Measurements from ENCODE around the gene GLE1. TPM values are rescaled to one million over a fixed set of nuclear protein-coding genes. Genes with fewer than 3 reads are reported as not detected.

Gene GLE1, protein sequence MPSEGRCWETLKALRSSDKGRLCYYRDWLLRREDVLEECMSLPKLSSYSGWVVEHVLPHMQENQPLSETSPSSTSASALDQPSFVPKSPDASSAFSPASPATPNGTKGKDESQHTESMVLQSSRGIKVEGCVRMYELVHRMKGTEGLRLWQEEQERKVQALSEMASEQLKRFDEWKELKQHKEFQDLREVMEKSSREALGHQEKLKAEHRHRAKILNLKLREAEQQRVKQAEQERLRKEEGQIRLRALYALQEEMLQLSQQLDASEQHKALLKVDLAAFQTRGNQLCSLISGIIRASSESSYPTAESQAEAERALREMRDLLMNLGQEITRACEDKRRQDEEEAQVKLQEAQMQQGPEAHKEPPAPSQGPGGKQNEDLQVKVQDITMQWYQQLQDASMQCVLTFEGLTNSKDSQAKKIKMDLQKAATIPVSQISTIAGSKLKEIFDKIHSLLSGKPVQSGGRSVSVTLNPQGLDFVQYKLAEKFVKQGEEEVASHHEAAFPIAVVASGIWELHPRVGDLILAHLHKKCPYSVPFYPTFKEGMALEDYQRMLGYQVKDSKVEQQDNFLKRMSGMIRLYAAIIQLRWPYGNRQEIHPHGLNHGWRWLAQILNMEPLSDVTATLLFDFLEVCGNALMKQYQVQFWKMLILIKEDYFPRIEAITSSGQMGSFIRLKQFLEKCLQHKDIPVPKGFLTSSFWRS
- 28.7 and 30.4 TPM in 2 replicates for total RNA-seq

GRCh38 chr9:128504485-128505413, at the start of gene GLE1:
TSS of gene GLE1 (plus strand) at chr9:128504719. CDS start at chr9:128504806, 87 bp downstream.

DNA sequence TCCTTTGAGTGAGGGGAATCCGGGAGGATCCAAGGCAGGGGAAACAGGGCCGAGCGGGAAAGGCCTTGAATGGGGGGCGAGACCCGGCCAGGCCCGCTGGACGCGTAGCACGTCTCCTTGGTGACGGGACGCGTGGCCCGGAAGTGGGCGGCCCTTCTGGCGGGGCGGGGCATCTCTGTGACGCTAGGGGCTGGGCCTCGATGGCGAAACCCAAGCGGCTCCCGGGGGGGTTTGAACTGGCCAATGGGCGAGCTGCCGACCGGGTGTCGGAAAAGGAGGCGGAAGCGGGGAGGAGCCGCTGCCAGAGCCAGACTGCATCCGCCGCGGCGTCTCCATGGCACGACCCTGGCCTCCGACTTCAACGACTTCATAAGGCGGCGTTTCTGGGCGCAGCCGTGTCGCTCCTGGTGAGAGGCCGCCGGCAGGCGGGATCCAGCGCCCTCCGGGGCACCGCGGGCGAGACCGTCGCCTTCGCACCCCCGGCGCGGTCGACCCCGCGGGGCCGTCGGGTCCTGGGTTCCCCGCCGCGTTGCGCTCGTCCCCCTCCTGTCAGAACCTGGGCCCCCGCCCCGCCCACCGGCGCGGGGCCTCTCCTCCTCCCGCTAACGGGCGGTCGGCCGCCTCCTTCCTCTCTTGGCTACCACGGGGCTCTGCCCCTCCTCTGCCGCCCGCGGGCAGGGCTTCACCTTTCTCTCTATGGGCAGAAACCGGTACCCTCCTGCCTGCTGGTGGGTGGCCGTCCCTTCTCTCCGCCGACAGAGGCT, 48.5 kb upstream of the GLE1 start, which contains the start of gene ODF2:
Gene ODF2 (plus strand): TSS at position 158 of the 764 bp plus-strand sequence. CDS start 86 bp downstream, at position 244.

GRCh38 chr9:128552153-128552743, 47.7 kb downstream of the GLE1 start, which contains the start of gene SPTAN1:
TSS of gene SPTAN1 (plus strand) at chr9:128552587. CDS start at chr9:128566741, 14,154 bp downstream.

Small RNAs within 50 kb of the gene (small RNA-seq; reads per million reads assigned to genes)
- not detected for gene RNU7-171P

Other genes starting within 250 kb of the GLE1 start
- gene GOLGA2, start 228.7 kb upstream of the GLE1 start, total RNA-seq = 112 and 134 TPM in 2 replicates
- 20.1 and 22.7 TPM in 2 replicates for gene SWI5, start 228.4 kb upstream of the GLE1 start, total RNA-seq
- 12.4 and 16.2 TPM in 2 replicates for gene TRUB2, start 182.3 kb upstream of the GLE1 start, total RNA-seq
- gene COQ4, start 181.9 kb upstream of the GLE1 start, total RNA-seq = 29.1 and 33.7 TPM in 2 replicates
- gene SLC27A4, start 164.2 kb upstream of the GLE1 start, total RNA-seq = 15.5 and 20.9 TPM in 2 replicates
- gene URM1, start 133.3 kb upstream of the GLE1 start, total RNA-seq = 33.6 and 36.3 TPM in 2 replicates
- 110 and 111 TPM in 2 replicates for gene CERCAM, start 83.9 kb upstream of the GLE1 start, total RNA-seq
- 26.8 and 31.6 TPM in 2 replicates for gene ODF2, start 48.7 kb upstream of the GLE1 start, total RNA-seq
- 386 and 406 TPM in 2 replicates for gene SPTAN1, start 47.9 kb downstream of the GLE1 start, total RNA-seq
- 44.1 and 47.4 TPM in 2 replicates for gene DYNC2I2, start 152.1 kb downstream of the GLE1 start, total RNA-seq
- gene SET, start 184.5 kb downstream of the GLE1 start, total RNA-seq = 393 and 418 TPM in 2 replicates
- 10.1 and 11.5 TPM in 2 replicates for gene PKN3, start 197.8 kb downstream of the GLE1 start, total RNA-seq
- gene ZDHHC12, start 219.4 kb downstream of the GLE1 start, total RNA-seq = 17.6 and 18.1 TPM in 2 replicates